GM19193 (cell line): ENCODE data around the gene CTNNA2.

Experiments used
- POLR2A ChIP-seq: IDR thresholded peaks from 4 replicates; pipeline ENCODE4 v1.6.1; 2011; ENCODE audit not compliant: insufficient read depth, insufficient read length; ENCODE audit errors: extremely low read depth

Gene CTNNA2

GRCh38 chr2:79776461-79776860 lies 263.6 kb downstream of the CTNNA2 start:
- no peak for TF ChIP-seq POLR2A

- no peak for TF ChIP-seq POLR2A
These were observed 267.9 kb downstream of the CTNNA2 start for GRCh38 chr2:79780781-79781180.

- no peak for TF ChIP-seq POLR2A
These were observed 270.0 kb downstream of the CTNNA2 start for GRCh38 chr2:79782576-79783452.

- TF ChIP-seq POLR2A, result no peak
These were observed 276.3 kb downstream of the CTNNA2 start for GRCh38 chr2:79788952-79789651.

- TF ChIP-seq POLR2A, result no peak
These were observed 277.0 kb downstream of the CTNNA2 start for GRCh38 chr2:79789811-79790210.

GRCh38 chr2:79792090-79792489 lies 279.2 kb downstream of the CTNNA2 start:
- TF ChIP-seq POLR2A, result no peak

GRCh38 chr2:79793006-79793405 lies 280.2 kb downstream of the CTNNA2 start:
- TF ChIP-seq POLR2A, result no peak

GRCh38 chr2:79796641-79797040 lies 283.8 kb downstream of the CTNNA2 start:
- no peak for TF ChIP-seq POLR2A

- no peak for TF ChIP-seq POLR2A
These were observed 285.9 kb downstream of the CTNNA2 start for GRCh38 chr2:79798776-79799175.

GRCh38 chr2:79799729-79800128 lies 286.9 kb downstream of the CTNNA2 start:
- TF ChIP-seq POLR2A, result no peak

GRCh38 chr2:79801082-79801481 lies 288.2 kb downstream of the CTNNA2 start:
- no peak for TF ChIP-seq POLR2A

GRCh38 chr2:79817288-79817687 lies 304.4 kb downstream of the CTNNA2 start:
- TF ChIP-seq POLR2A, result no peak

GRCh38 chr2:79820281-79820680 lies 307.4 kb downstream of the CTNNA2 start:
- TF ChIP-seq POLR2A, result no peak

- TF ChIP-seq POLR2A, result no peak
These were observed 309.3 kb downstream of the CTNNA2 start for GRCh38 chr2:79822136-79822535.

GRCh38 chr2:79824086-79824786 lies 311.4 kb downstream of the CTNNA2 start:
- no peak for TF ChIP-seq POLR2A
